HepG2 (cell line): ENCODE results near the gene DPP6.
"Not testable (repeated sequence)": the region's sequence is repeated elsewhere in the genome, so short reads cannot be mapped to it uniquely, and the experiment has no call there.

Experiments used
- CTCF ChIP-seq: sonication (generic); formaldehyde crosslinking; IDR thresholded peaks from 2 replicates; pipeline ENCODE4 v1.5.0; 2020; ENCODE audit warnings: mild to moderate bottlenecking, missing genetic modification reagents, moderate library complexity
- DNMT1 ChIP-seq: sonication (generic); formaldehyde crosslinking; IDR thresholded peaks from 2 replicates; pipeline ENCODE4 v1.5.1; 2020; ENCODE audit warnings: mild to moderate bottlenecking, missing genetic modification reagents
- FOSL2 ChIP-seq: sonication (generic); formaldehyde crosslinking; IDR thresholded peaks from 2 replicates; pipeline ENCODE4 v1.4.0; 2020; ENCODE audit warnings: missing genetic modification reagents
- FOXA1 ChIP-seq, 2 experiments: fragments of 450-650 bp in 1 of 2; sonication (generic) in 1 of 2; formaldehyde crosslinking in 1 of 2; IDR thresholded peaks; 2 replicates each; pipeline versions ENCODE4 v1.4.0 to v1.6.1; 2016 to 2020; ENCODE audit warnings: missing genetic modification reagents in 1 of 2
- ISL2 ChIP-seq: sonication (generic); formaldehyde crosslinking; IDR thresholded peaks from 2 replicates; pipeline ENCODE4 v1.5.0; 2020; ENCODE audit warnings: missing genetic modification reagents
- KLF16 ChIP-seq, 2 experiments: sonication (generic) in 1 of 2; formaldehyde crosslinking in 1 of 2; IDR thresholded peaks; 2 replicates each; pipeline versions ENCODE4 v1.6.1 to v1.8.0; 2016 to 2023; ENCODE audit warnings: missing genetic modification reagents in 2 of 2, missing compliant biosample characterization in 1 of 2
- NFE2 ChIP-seq: sonication (generic); formaldehyde crosslinking; IDR thresholded peaks from 2 replicates; pipeline ENCODE4 v1.4.0; 2020; ENCODE audit warnings: missing genetic modification reagents
- POLR2A ChIP-seq, 2 experiments: IDR thresholded peaks; 2 replicates each; pipeline ENCODE4 v1.6.1; 2011; ENCODE audit warnings: low read depth in 2 of 2, low read length in 2 of 2, mild to moderate bottlenecking in 1 of 2, moderate library complexity in 1 of 2; ENCODE audit not compliant: insufficient read depth in 1 of 2
- SRF ChIP-seq: IDR thresholded peaks from 2 replicates; pipeline ENCODE4 v1.6.1; 2011; ENCODE audit warnings: mild to moderate bottlenecking, low read depth, low read length, moderate library complexity
- ZBTB7A ChIP-seq: sonication (generic); formaldehyde crosslinking; IDR thresholded peaks from 2 replicates; pipeline ENCODE4 v1.8.0; 2022; ENCODE audit warnings: mild to moderate bottlenecking, missing genetic modification reagents
- ZNF20 ChIP-seq: sonication (generic); formaldehyde crosslinking; IDR thresholded peaks from 2 replicates; pipeline ENCODE4 v1.4.0; 2020; ENCODE audit warnings: mild to moderate bottlenecking, moderate library complexity, missing genetic modification reagents
- ZNF282 ChIP-seq: fragments of 450-650 bp; IDR thresholded peaks from 2 replicates; pipeline ENCODE4 v1.6.1; 2018; ENCODE audit not compliant: partially characterized antibody
- ZNF780A ChIP-seq: sonication (generic); formaldehyde crosslinking; IDR thresholded peaks from 2 replicates; pipeline ENCODE4 v1.8.0; 2022; ENCODE audit warnings: mild to moderate bottlenecking, missing genetic modification reagents, moderate library complexity
- TF ChIP-seq, protein P1 (sequence below): sonication (generic); formaldehyde crosslinking; IDR thresholded peaks from 2 replicates; pipeline ENCODE4 v1.5.0; 2020; ENCODE audit warnings: mild to moderate bottlenecking, missing genetic modification reagents, borderline replicate concordance

- TF ChIP-seq ZBTB7A; FOXA1 (IDR thresholded peaks at IDR 0.05); FOXA1 (CRISPR knock-in tag; IDR thresholded peaks at IDR 0.05); SRF; FOSL2 (CRISPR knock-in tag); NFE2; POLR2A (IDR thresholded peaks at IDR 0.05; ENCODE audit: insufficient read depth in 1 of 2, low read depth in 2 of 2, low read length in 2 of 2); ZNF20 (CRISPR knock-in tag); DNMT1; ZNF780A (CRISPR knock-in tag); CTCF (CRISPR knock-in tag); KLF16 (CRISPR knock-in tag; IDR thresholded peaks at IDR 0.05); ISL2 (CRISPR knock-in tag); ZNF282: not testable (repeated sequence)
- TF ChIP-seq, protein P1, sequence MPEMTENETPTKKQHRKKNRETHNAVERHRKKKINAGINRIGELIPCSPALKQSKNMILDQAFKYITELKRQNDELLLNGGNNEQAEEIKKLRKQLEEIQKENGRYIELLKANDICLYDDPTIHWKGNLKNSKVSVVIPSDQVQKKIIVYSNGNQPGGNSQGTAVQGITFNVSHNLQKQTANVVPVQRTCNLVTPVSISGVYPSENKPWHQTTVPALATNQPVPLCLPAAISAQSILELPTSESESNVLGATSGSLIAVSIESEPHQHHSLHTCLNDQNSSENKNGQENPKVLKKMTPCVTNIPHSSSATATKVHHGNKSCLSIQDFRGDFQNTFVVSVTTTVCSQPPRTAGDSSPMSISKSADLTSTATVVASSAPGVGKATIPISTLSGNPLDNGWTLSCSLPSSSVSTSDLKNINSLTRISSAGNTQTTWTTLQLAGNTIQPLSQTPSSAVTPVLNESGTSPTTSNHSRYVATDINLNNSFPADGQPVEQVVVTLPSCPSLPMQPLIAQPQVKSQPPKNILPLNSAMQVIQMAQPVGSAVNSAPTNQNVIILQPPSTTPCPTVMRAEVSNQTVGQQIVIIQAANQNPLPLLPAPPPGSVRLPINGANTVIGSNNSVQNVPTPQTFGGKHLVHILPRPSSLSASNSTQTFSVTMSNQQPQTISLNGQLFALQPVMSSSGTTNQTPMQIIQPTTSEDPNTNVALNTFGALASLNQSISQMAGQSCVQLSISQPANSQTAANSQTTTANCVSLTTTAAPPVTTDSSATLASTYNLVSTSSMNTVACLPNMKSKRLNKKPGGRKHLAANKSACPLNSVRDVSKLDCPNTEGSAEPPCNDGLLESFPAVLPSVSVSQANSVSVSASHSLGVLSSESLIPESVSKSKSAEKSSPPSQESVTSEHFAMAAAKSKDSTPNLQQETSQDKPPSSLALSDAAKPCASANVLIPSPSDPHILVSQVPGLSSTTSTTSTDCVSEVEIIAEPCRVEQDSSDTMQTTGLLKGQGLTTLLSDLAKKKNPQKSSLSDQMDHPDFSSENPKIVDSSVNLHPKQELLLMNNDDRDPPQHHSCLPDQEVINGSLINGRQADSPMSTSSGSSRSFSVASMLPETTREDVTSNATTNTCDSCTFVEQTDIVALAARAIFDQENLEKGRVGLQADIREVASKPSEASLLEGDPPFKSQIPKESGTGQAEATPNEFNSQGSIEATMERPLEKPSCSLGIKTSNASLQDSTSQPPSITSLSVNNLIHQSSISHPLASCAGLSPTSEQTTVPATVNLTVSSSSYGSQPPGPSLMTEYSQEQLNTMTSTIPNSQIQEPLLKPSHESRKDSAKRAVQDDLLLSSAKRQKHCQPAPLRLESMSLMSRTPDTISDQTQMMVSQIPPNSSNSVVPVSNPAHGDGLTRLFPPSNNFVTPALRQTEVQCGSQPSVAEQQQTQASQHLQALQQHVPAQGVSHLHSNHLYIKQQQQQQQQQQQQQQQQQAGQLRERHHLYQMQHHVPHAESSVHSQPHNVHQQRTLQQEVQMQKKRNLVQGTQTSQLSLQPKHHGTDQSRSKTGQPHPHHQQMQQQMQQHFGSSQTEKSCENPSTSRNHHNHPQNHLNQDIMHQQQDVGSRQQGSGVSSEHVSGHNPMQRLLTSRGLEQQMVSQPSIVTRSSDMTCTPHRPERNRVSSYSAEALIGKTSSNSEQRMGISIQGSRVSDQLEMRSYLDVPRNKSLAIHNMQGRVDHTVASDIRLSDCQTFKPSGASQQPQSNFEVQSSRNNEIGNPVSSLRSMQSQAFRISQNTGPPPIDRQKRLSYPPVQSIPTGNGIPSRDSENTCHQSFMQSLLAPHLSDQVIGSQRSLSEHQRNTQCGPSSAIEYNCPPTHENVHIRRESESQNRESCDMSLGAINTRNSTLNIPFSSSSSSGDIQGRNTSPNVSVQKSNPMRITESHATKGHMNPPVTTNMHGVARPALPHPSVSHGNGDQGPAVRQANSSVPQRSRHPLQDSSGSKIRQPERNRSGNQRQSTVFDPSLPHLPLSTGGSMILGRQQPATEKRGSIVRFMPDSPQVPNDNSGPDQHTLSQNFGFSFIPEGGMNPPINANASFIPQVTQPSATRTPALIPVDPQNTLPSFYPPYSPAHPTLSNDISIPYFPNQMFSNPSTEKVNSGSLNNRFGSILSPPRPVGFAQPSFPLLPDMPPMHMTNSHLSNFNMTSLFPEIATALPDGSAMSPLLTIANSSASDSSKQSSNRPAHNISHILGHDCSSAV (CRISPR knock-in tag): not testable (repeated sequence)
These were observed 33.8 kb upstream of the DPP6 start for GRCh38 chr7:154018354-154018753.
